ENCODE measurements around the gene FYB2.

Gene FYB2

GRCh38 chr1:56827711-56828110, 8.5 kb upstream of the FYB2 start:
- TF ChIP-seq, protein P1, sequence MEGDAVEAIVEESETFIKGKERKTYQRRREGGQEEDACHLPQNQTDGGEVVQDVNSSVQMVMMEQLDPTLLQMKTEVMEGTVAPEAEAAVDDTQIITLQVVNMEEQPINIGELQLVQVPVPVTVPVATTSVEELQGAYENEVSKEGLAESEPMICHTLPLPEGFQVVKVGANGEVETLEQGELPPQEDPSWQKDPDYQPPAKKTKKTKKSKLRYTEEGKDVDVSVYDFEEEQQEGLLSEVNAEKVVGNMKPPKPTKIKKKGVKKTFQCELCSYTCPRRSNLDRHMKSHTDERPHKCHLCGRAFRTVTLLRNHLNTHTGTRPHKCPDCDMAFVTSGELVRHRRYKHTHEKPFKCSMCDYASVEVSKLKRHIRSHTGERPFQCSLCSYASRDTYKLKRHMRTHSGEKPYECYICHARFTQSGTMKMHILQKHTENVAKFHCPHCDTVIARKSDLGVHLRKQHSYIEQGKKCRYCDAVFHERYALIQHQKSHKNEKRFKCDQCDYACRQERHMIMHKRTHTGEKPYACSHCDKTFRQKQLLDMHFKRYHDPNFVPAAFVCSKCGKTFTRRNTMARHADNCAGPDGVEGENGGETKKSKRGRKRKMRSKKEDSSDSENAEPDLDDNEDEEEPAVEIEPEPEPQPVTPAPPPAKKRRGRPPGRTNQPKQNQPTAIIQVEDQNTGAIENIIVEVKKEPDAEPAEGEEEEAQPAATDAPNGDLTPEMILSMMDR (IDR thresholded peaks at IDR 0.05; ENCODE audit: low read depth, low read length), result no peak
- no peak for DNase-seq (ENCODE audit: low read depth in 2 of 2)
- H3K4me3 ChIP-seq (replicated peaks in 1 of 2; ENCODE audit: low read depth in 2 of 2, low read length in 2 of 2), result no peak overlapping the region

GRCh38 chr1:56825436-56825835, 6.2 kb upstream of the FYB2 start:
- peak in 1 of 2 donors; percentile 3 for DNase-seq (ENCODE audit: low read depth in 2 of 2)
- H3K4me3 ChIP-seq (replicated peaks in 1 of 2; ENCODE audit: low read depth in 2 of 2, low read length in 2 of 2), result no peak overlapping the region
- TF ChIP-seq, protein P1 (IDR thresholded peaks at IDR 0.05; ENCODE audit: low read depth, low read length), result no peak

GRCh38 chr1:56824938-56825337, 5.7 kb upstream of the FYB2 start:
- peak in 1 of 2 donors; percentile 11 for DNase-seq (ENCODE audit: low read depth in 2 of 2)
- no peak overlapping the region for H3K4me3 ChIP-seq (replicated peaks in 1 of 2; ENCODE audit: low read depth in 2 of 2, low read length in 2 of 2)
- TF ChIP-seq, protein P1 (IDR thresholded peaks at IDR 0.05; ENCODE audit: low read depth, low read length), result no peak

DNA sequence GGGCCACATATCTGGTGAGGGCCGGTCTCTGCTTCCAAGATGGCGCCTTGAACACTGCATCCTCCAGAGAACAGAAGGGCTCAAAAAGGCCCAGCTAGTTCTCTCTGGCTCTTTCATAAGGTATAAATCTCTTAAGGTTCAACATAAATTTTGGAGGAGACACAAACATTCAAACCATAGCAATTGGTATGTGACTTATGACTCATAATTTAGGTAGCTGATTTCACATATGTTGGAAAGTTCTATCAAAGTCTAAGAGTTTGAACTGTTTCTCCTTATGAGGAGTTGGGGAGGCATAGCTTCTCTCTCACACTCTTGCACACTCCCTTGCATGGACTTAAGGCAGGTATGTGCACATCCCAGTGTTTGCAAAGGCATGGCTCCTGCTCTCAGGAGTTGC, 5.1 kb upstream of the FYB2 start:
- no peak overlapping the region for H3K4me3 ChIP-seq (replicated peaks in 1 of 2; ENCODE audit: low read depth in 2 of 2, low read length in 2 of 2)
- TF ChIP-seq, protein P1 (IDR thresholded peaks at IDR 0.05; ENCODE audit: low read depth, low read length), result no peak

GRCh38 chr1:56821462-56821797, 2.2 kb upstream of the FYB2 start:
- no peak overlapping the region for H3K4me3 ChIP-seq (replicated peaks in 1 of 2; ENCODE audit: low read depth in 2 of 2, low read length in 2 of 2)
- DNase-seq (ENCODE audit: low read depth in 2 of 2), result peak; percentile 39 to 40

More for the DNA sequence above, 5.1 kb upstream of the FYB2 start:
- peak in 1 of 2 donors; percentile 7 for DNase-seq (ENCODE audit: low read depth in 2 of 2)

GRCh38 chr1:56820755-56821461, 1.7 kb upstream of the FYB2 start:
- no peak overlapping the region for H3K4me3 ChIP-seq (replicated peaks in 1 of 2; ENCODE audit: low read depth in 2 of 2, low read length in 2 of 2)
- TF ChIP-seq, protein P1 (IDR thresholded peaks at IDR 0.05; ENCODE audit: low read depth, low read length), result peak; percentile 97
- peak; percentile 80 to 83 for DNase-seq (ENCODE audit: low read depth in 2 of 2)

More at GRCh38 chr1:56821462-56821797, 2.2 kb upstream of the FYB2 start:
- TF ChIP-seq, protein P1 (IDR thresholded peaks at IDR 0.05; ENCODE audit: low read depth, low read length), result no peak

Measured in cardiac fibroblast (primary cell).